ENCODE data around the gene OVOL1.

OVOL1 gene

DNA sequence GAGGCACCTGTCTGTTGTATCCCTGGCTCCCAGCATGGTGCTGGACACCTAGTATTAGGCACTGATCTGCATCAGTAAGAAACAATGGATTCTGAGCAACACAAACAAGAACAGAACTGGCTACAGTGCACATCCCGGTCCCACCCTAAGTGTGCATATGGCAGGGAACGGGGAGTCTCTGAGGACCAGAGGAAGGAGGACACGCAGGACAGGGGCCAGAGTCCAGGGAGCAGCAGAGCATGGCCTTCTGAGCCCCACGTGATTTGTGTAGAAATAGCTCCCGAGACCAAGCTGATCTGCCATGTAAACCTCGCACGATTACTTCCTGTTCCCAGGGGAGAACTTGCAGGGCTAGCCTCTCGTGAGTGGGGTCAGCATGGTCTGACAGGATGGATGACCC, 34.2 kb downstream of the OVOL1 start:
- Histone ChIP-seq H2BK120ac (ENCODE audit: low read depth, low read length) (no peak overlapping the region), H3K9ac (ENCODE audit: low read length) (no peak overlapping the region), H3K4ac (ENCODE audit: low read depth in 1 of 2, low read length in 2 of 2) (no peak overlapping the region), H2BK5ac (ENCODE audit: low read depth, low read length, poor library complexity, severe bottlenecking) (no peak overlapping the region), H2BK12ac (ENCODE audit: low read length in 2 of 2) (no peak overlapping the region), H3K9me3 (ENCODE audit: control insufficient read depth, low read length) (no peaks in the 10 kb centered on the region), H4K8ac (ENCODE audit: low read length) (no peak overlapping the region), H2BK15ac (ENCODE audit: low read depth, poor library complexity, severe bottlenecking) (no peak overlapping the region), H4K91ac (ENCODE audit: low read length) (no peak overlapping the region), H3K79me1 (replicated peaks; ENCODE audit: low read length, poor library complexity, severe bottlenecking) (no peaks in the 10 kb centered on the region), H3K4me3 (ENCODE audit: insufficient read depth in 1 of 2, low read depth in 1 of 2, low read length in 2 of 2) (no peak overlapping the region), H2AFZ (ENCODE audit: low read depth, low read length) (no peak overlapping the region), H3K27me3 (ENCODE audit: control insufficient read depth in 1 of 2, insufficient read depth in 1 of 2, low read length in 2 of 2) (no peaks in the 10 kb centered on the region), H3K27ac (ENCODE audit: low read length, poor library complexity, severe bottlenecking) (no peak overlapping the region), H3K14ac (ENCODE audit: low read length in 2 of 2) (no peak overlapping the region), H2AK5ac (ENCODE audit: low read length, severe bottlenecking) (no peak overlapping the region), H3K23ac (ENCODE audit: low read length in 2 of 2) (no peak overlapping the region), H3K18ac (ENCODE audit: low read depth in 1 of 2, low read length in 2 of 2) (no peak overlapping the region), H3K4me2 (ENCODE audit: low read length, poor library complexity, severe bottlenecking) (no peak overlapping the region), H3K36me3 (ENCODE audit: control insufficient read depth in 1 of 2, insufficient read depth in 2 of 2, low read depth in 1 of 2, low read length in 2 of 2) (no peaks in the 10 kb centered on the region), H3K4me1 (ENCODE audit: control insufficient read depth, insufficient read depth, low read depth, low read length) (no peaks in the 10 kb centered on the region)
- DNase-seq: no peak
- 47% methylated on average over 8 of the region's 8 CpGs for WGBS

DNA sequence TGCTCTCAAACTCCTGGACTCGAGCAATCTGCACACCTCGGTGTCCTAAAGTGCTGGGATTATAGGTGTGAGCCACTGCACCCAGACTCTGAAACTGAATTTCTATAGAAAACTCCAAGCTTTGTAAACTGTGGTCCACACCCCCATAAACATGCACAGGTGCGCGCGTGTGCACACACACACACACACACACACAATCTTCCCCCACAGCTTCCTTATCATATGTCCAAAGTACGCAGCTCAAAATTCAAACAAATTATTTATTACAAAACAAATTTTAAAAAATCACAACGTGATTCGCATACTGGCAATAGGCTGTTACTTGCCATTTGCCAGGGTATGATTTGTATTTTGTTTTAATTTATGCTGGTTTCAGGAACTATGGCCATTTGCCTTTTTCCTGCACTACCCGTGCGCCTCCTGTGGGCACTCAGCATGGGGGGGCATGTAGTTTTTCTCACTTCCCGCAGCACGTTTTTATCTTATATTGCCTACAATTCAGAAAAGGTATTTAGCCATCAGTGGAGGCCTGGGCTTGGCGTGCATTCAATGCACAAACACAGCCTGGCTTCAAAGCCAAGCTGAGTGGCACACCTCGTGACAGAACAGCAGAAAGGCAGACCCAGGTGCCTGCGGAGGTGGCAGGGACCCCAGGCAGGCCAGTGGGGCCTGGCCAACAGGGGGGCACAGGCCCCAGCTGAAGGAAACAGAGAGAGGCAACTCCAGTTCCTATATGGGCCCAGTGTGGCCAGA, 36.1 kb downstream of the OVOL1 start:
- Histone ChIP-seq H3K9me3 (ENCODE audit: control insufficient read depth, low read length) (no peaks in the 10 kb centered on the region), H4K8ac (ENCODE audit: low read length) (no peak overlapping the region), H3K36me3 (ENCODE audit: control insufficient read depth in 1 of 2, insufficient read depth in 2 of 2, low read depth in 1 of 2, low read length in 2 of 2) (no peaks in the 10 kb centered on the region), H3K27me3 (ENCODE audit: control insufficient read depth in 1 of 2, insufficient read depth in 1 of 2, low read length in 2 of 2) (peaks cover 0 to 5% of the 10 kb centered on the region in 2 experiments), H2AK5ac (ENCODE audit: low read length, severe bottlenecking) (no peak overlapping the region), H2BK12ac (ENCODE audit: low read length in 2 of 2) (no peak overlapping the region), H3K14ac (ENCODE audit: low read length in 2 of 2) (no peak overlapping the region), H3K4me3 (ENCODE audit: insufficient read depth in 1 of 2, low read depth in 1 of 2, low read length in 2 of 2) (no peak overlapping the region), H2BK5ac (ENCODE audit: low read depth, low read length, poor library complexity, severe bottlenecking) (no peak overlapping the region), H3K18ac (ENCODE audit: low read depth in 1 of 2, low read length in 2 of 2) (no peak overlapping the region), H4K91ac (ENCODE audit: low read length) (no peak overlapping the region), H2AFZ (ENCODE audit: low read depth, low read length) (no peak overlapping the region), H3K27ac (ENCODE audit: low read length, poor library complexity, severe bottlenecking) (no peak overlapping the region), H3K23ac (ENCODE audit: low read length in 2 of 2) (no peak overlapping the region), H2BK15ac (ENCODE audit: low read depth, poor library complexity, severe bottlenecking) (no peak overlapping the region), H2BK120ac (ENCODE audit: low read depth, low read length) (no peak overlapping the region), H3K4ac (ENCODE audit: low read depth in 1 of 2, low read length in 2 of 2) (no peak overlapping the region), H3K79me1 (replicated peaks; ENCODE audit: low read length, poor library complexity, severe bottlenecking) (no peaks in the 10 kb centered on the region), H3K4me2 (ENCODE audit: low read length, poor library complexity, severe bottlenecking) (no peak overlapping the region), H3K4me1 (ENCODE audit: control insufficient read depth, insufficient read depth, low read depth, low read length) (no peaks in the 10 kb centered on the region), H3K9ac (ENCODE audit: low read length) (no peak overlapping the region)
- no peak for DNase-seq
- 84% methylated on average over 15 of the region's 15 CpGs for WGBS

- no peak overlapping the region for H2BK15ac ChIP-seq (ENCODE audit: low read depth, poor library complexity, severe bottlenecking)
- H3K4me3 ChIP-seq (ENCODE audit: insufficient read depth in 1 of 2, low read depth in 1 of 2, low read length in 2 of 2): no peak overlapping the region
- no peak overlapping the region for H3K23ac ChIP-seq (ENCODE audit: low read length in 2 of 2)
- no peak overlapping the region for H3K27ac ChIP-seq (ENCODE audit: low read length, poor library complexity, severe bottlenecking)
- H3K36me3 ChIP-seq (ENCODE audit: control insufficient read depth in 1 of 2, insufficient read depth in 2 of 2, low read depth in 1 of 2, low read length in 2 of 2): no peaks in the 10 kb centered on the region
- no peak overlapping the region for H2BK120ac ChIP-seq (ENCODE audit: low read depth, low read length)
- no peak overlapping the region for H2AK5ac ChIP-seq (ENCODE audit: low read length, severe bottlenecking)
- H3K27me3 ChIP-seq (ENCODE audit: control insufficient read depth in 1 of 2, insufficient read depth in 1 of 2, low read length in 2 of 2): peaks cover 20 to 26% of the 10 kb centered on the region in 2 experiments
- no peaks in the 10 kb centered on the region for H3K9me3 ChIP-seq (ENCODE audit: control insufficient read depth, low read length)
- no peaks in the 10 kb centered on the region for H3K79me1 ChIP-seq (replicated peaks; ENCODE audit: low read length, poor library complexity, severe bottlenecking)
- H2BK5ac ChIP-seq (ENCODE audit: low read depth, low read length, poor library complexity, severe bottlenecking): no peak overlapping the region
- no peak overlapping the region for H3K9ac ChIP-seq (ENCODE audit: low read length)
- WGBS: 86% methylated on average over 4 of the region's 8 CpGs
- no peak overlapping the region for H3K18ac ChIP-seq (ENCODE audit: low read depth in 1 of 2, low read length in 2 of 2)
- H3K4ac ChIP-seq (ENCODE audit: low read depth in 1 of 2, low read length in 2 of 2): no peak overlapping the region
- H2AFZ ChIP-seq (ENCODE audit: low read depth, low read length): no peak overlapping the region
- no peak overlapping the region for H2BK12ac ChIP-seq (ENCODE audit: low read length in 2 of 2)
- H3K4me1 ChIP-seq (ENCODE audit: control insufficient read depth, insufficient read depth, low read depth, low read length): no peaks in the 10 kb centered on the region
- no peak for DNase-seq
- no peak overlapping the region for H4K8ac ChIP-seq (ENCODE audit: low read length)
- H4K91ac ChIP-seq (ENCODE audit: low read length): no peak overlapping the region
- H3K14ac ChIP-seq (ENCODE audit: low read length in 2 of 2): no peak overlapping the region
- no peak overlapping the region for H3K4me2 ChIP-seq (ENCODE audit: low read length, poor library complexity, severe bottlenecking)
These were observed 40.3 kb downstream of the OVOL1 start for GRCh38 chr11:65826984-65827735.

- Histone ChIP-seq H3K79me1 (replicated peaks; ENCODE audit: low read length, poor library complexity, severe bottlenecking) (no peaks in the 10 kb centered on the region), H3K4me3 (ENCODE audit: insufficient read depth in 1 of 2, low read depth in 1 of 2, low read length in 2 of 2) (no peak overlapping the region), H4K8ac (ENCODE audit: low read length) (no peak overlapping the region), H3K36me3 (ENCODE audit: control insufficient read depth in 1 of 2, insufficient read depth in 2 of 2, low read depth in 1 of 2, low read length in 2 of 2) (no peaks in the 10 kb centered on the region), H3K18ac (ENCODE audit: low read depth in 1 of 2, low read length in 2 of 2) (no peak overlapping the region), H2AK5ac (ENCODE audit: low read length, severe bottlenecking) (no peak overlapping the region), H3K9ac (ENCODE audit: low read length) (no peak overlapping the region), H3K14ac (ENCODE audit: low read length in 2 of 2) (no peak overlapping the region), H2BK120ac (ENCODE audit: low read depth, low read length) (no peak overlapping the region), H2BK5ac (ENCODE audit: low read depth, low read length, poor library complexity, severe bottlenecking) (no peak overlapping the region), H3K9me3 (ENCODE audit: control insufficient read depth, low read length) (no peaks in the 10 kb centered on the region), H3K23ac (ENCODE audit: low read length in 2 of 2) (no peak overlapping the region), H3K27me3 (ENCODE audit: control insufficient read depth in 1 of 2, insufficient read depth in 1 of 2, low read length in 2 of 2) (peaks cover 25 to 47% of the 10 kb centered on the region in 2 experiments), H4K91ac (ENCODE audit: low read length) (no peak overlapping the region), H3K4me2 (ENCODE audit: low read length, poor library complexity, severe bottlenecking) (no peak overlapping the region), H2BK12ac (ENCODE audit: low read length in 2 of 2) (no peak overlapping the region), H2BK15ac (ENCODE audit: low read depth, poor library complexity, severe bottlenecking) (no peak overlapping the region), H2AFZ (ENCODE audit: low read depth, low read length) (no peak overlapping the region), H3K4ac (ENCODE audit: low read depth in 1 of 2, low read length in 2 of 2) (no peak overlapping the region), H3K4me1 (ENCODE audit: control insufficient read depth, insufficient read depth, low read depth, low read length) (peaks cover 11% of the 10 kb centered on the region), H3K27ac (ENCODE audit: low read length, poor library complexity, severe bottlenecking) (no peak overlapping the region)
- no peak for DNase-seq
- 71% methylated on average over 4 of the region's 4 CpGs for WGBS
These were observed 42.6 kb downstream of the OVOL1 start for GRCh38 chr11:65829459-65829858.
